Measurements from ENCODE around the gene MAGED2.

- TF ChIP-seq CTCF (IDR thresholded peaks at IDR 0.05) (no peak), POLR2A (IDR thresholded peaks at IDR 0.05) (no peak)
Observed at GRCh38 chrX:54821310-54821709, 13.8 kb downstream of the MAGED2 start.

Measured in lower leg skin (tissue), 3 donors.